Bone marrow (tissue), 2 donors: ENCODE data around the gene DHX57.
"Not testable (repeated sequence)": the region's sequence is repeated elsewhere in the genome, so short reads cannot be mapped to it uniquely, and the experiment has no call there.

Experiments used
- DNase-seq, 2 donors: peaks; one replicate each; lab custom pipeline; 2025; lab: John Stamatoyannopoulos, UW

Gene DHX57

DNA sequence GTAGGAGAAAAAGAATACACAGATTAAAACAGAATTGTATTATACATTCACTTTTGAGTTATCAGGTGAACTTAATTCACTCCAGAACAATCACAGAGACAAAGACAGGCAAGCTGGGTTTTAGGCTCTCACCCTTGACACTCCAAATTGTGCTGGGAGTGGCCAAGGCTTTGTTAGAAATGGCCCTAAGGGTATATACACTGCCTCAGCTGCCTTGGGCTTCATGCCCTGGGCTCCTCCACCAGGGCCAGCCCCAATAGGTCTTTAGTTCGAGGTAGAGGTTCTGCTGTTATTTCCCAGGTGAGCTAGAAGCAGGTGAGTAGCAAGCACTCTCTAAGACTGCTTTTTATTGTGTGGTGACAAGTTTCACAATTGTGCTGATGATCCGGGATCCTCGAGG lies 77.8 kb downstream of the DHX57 start:
- DNase-seq, result no peak

DNA sequence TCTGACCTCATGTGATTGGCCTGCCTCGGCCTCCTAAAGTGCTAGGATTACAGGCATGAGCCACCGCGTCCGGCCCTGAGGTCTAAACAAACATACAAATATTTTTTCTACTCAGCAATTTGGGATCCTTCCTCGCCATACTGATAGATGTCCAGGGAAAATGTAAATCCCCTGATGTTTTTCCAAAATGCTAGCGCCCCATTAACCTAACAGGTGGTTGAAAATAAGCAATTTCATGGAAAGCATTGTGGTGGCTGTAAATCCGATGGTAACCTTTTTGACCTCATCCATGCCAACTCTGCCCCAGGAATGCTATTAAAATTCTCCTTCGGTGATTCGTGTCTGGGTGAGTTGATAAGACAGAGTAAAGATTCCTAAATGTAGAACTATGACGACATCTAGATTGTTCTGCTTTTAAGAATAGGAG lies 78.5 kb downstream of the DHX57 start:
- DNase-seq, result no peak

DNA sequence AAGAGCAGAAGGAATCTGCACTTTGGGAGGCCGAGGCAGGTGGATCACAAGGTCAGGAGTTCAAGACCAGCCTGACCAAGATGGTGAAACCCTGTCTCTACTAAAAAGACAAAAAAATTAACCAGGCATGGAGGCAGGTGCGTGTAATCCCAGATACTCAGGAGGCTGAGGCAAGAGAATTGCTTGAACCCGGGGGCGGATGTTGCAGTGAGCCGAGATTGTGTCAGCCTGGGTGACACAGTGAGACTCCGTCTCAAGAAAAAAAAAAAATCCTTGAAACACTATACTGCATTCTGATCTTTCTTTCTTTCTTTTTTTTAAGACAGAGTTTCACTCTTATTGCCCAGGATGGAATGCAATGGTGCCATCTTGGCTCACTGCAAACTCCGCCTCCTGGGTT lies 80.7 kb downstream of the DHX57 start:
- not testable (repeated sequence) for DNase-seq

DNA sequence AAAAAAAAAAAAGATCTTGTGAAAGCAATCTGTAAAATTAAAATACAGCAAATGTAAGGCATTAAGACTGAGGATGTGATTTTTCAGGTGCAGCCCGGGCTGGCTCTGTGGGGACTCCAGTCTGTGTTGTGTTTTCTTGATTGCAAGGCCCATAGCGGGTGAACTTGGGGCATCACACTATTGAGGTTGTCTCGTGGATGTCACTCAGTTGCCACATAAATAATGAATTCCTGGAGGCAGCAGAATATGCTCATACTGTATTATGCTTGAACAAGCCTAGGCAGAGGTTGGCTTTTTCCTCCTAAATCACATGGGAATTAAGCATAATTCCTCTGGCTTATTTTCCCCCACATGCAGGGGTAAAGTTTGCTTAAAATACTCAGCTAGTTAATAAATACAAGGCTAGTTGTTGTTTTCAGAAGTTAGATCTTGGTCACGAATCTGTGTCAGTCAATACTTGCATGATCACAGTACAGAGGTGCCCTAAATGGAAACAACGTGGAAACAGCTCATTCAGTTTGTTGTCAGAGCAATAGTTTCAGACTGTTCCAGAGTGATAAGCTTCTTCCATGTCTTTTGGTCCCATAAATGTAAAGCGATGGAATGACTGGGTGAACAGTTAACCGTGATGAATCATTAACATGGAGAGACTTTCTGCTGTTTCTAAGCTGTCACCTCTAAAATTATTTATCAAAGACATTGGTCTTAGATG lies 81.3 kb downstream of the DHX57 start:
- DNase-seq, result no peak

DNA sequence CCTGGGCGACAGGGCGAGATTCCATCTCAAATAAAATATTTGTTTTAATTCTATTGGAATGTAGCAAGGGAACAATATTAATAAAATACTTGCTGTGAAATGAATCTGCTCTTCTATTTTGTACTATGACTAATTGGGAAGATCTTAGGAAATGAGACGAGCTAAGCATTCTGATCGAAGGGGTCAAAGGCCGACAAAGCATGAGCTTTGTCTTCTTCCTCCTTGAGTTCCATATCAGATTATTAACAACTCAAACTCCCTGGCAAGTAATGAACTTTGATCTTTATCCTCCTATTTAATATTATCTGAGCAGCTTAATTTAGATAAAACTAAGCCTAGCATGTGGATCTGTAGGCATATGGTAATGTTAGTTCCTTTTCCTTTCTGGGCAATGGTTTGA lies 82.2 kb downstream of the DHX57 start:
- no peak for DNase-seq

DNA sequence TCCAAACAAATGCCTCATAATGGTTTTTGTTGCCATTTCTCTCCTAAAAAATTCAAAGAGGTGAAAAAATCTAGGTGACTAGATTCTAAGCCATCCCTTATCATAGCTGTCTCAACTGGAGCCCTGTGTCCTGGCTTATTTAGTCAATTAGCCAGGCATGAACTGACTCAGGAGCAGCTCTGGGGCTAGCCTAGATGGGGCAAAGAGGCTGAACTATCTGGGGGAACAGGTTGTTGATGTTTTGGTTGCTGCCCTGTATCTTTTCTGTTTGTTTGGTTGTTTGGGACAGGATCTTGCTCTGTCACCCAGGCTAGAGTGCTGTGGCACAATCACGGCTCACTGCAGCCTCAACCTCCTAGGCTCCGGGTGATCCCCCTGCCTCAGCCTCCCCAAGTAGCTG lies 83.0 kb downstream of the DHX57 start:
- DNase-seq, result no peak

DNA sequence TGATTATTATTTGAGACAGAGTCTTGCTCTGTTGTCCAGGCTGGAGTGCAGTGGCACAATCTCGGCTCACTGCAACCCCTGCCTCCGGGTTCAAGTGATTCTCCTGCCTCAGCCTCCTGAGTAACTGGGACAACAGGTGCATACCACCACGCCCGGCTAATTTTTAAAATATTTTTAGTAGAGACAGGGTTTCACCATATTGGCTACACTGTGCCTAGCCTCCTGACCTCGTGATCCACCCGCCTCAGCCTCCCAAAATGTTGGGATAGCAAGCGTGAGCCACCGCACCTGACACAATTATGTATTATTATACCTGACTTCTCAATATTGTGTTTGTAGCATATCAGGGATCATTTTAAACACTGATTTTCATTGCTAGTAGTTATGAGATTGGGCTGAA lies 83.4 kb downstream of the DHX57 start:
- DNase-seq, result not testable (repeated sequence)

DNA sequence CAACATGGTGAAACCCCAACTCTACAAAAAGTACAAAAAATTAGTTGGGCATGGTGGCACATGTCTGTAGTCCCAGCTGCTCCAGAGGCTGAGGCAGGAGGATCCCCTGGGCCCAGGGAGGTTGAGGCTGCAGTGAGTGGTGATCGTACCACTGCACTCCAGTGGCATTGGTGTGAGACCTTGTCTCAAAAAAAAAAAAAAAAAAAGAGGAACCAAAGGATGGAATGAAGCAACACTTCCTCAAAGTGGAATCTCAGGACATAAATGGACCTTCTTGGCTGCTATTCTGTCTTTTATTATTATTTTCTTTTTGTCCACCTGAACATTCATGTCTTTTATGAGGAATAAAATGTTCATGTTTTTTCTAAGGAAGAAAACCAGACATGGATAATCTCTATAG lies 84.0 kb downstream of the DHX57 start:
- DNase-seq, result no peak

DNA sequence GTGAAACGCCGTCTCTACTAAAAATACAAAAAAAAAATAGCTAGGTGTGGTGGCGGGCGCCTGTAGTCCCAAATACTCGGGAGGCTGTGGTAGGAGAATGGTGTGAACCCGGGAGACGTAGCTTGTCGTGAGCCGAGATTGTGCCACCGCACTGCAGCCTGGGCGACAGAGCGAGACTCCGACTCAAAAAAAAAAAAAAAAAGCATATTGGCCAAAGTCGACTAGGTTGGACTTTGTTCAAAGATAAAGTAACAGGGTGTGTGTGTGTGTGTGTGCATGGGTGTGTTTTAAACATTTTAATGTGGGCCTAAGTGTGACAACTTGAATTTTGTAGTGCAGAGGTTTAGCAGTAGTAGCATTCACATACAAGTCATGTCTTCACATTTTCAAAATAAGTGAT lies 86.0 kb downstream of the DHX57 start:
- DNase-seq, result no peak

DNA sequence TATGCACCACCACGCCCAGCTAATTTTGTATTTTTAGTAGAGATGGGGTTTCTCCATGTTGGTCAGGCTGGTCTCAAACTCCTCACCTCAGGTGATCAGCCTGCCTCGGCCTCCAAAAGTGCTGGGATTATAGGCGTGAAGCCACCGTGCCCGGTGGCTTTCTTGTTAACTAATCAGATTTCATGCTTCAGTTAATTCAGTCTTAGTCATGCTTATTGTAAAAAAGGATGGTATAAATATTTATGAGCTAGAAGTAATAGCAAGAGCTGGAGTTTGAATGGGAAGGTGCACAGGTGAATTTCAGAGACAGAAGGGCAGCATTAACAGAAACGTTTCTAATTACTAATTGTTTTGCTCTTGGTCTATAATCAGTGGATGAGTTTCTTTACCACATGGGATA lies 87.4 kb downstream of the DHX57 start:
- no peak for DNase-seq

DNA sequence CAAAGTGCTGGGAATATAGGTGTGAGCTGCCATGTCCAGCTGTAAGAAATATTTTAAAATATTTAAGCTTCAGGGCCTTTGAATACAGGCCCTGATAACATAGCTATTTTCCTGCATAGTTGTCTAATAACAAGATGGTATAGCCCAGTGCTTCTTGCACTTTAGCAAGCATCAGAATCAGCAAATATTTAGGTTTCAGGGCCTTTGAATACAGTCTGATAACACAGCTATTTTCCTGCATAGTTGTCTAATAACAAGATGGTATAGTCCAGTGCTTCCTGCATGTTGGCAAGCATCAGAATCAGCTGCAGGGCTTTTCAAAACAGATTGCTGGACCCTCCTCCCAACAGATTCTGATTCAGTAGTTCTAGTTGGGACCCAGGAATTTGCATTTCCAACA lies 92.1 kb downstream of the DHX57 start:
- DNase-seq, result no peak

DNA sequence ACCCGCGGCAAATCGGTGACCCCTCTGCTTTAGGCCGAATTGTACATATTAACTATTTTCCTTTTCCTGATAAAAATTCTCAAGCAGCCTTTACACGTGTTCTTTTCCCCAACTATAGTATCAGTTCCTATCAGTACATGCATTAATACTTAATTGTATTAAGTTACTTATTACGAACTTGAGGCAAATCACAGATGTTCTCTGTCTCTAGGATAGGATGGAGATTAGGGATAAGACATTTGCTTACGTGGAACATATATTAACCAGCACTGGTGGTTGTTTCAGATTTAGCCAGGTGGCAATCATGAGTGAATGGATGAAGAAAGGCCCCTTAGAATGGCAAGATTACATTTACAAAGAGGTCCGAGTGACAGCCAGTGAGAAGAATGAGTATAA lies 97.0 kb downstream of the DHX57 start:
- no peak for DNase-seq

DNA sequence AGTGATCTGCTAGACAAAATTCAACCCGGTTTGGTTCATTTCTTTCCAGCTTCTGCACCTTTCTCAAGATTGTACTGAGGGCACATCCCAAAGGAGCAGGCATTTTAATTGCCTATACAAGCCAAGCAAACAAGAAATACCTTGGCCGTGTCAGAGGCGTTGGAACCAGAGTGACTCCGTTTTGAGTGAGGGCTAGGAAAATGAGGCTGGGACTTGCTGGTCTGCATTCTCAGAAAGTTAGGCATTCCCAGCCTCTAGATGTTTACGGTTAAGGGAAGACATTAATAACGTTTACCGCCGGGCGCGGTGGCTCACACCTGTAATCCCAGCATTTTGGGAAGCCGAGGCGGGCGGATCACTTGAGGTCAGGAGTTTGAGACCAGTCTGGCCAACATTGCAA lies 99.2 kb downstream of the DHX57 start:
- DNase-seq, result no peak

DNA sequence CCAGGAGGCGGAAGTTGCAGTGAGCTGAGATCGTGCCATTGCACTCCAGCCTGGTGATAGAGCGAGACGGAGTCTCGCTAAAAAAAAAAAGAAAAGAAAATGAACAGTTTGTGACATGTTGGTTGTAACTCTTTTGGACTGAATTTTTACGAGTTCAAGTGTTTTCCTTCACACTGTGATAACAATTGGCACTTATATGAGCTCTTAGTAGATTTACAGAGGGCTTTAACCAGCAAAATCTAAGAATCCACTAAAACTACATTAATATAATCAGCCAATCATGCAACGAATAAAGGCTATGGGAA lies 99.9 kb downstream of the DHX57 start:
- DNase-seq, result no peak

DNA sequence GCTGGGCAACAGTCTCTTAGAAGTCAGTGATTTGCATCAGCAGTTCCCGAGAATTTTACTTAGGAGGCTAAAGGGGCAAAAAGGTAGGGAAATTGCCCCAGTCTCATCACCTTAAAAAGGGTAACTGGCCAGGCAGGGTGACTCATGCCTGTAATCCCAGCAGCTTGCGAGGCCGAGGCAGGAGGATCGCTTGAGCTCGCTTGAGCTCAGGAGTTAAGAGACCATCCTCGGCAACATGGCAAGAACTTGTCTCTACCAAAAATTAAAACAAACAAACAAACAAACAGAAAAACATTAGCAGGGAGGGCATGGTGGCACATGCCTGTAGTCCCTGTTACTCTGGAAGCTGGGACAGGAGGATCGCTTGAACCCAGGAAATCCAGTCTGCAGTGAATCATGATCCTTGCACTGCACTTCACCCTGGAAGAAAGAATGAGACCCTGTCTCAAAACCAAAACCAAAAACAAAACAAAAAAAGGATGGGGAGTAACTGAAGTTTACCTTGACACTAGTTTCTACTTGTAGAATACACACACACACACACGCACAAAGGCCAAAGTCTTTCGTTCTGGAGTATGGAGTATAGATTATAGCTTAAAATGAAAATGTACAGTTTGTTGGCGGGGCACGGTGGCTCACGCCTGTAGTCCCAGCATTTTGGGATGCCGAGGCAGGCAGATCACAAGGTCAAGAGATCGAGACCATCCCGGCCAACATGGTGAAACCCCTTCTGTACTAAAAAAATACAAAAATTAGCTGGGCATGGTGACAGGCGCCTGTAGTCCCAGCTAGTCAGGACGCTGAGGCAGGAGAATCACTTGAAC lies 100.4 kb downstream of the DHX57 start:
- no peak for DNase-seq

DNA sequence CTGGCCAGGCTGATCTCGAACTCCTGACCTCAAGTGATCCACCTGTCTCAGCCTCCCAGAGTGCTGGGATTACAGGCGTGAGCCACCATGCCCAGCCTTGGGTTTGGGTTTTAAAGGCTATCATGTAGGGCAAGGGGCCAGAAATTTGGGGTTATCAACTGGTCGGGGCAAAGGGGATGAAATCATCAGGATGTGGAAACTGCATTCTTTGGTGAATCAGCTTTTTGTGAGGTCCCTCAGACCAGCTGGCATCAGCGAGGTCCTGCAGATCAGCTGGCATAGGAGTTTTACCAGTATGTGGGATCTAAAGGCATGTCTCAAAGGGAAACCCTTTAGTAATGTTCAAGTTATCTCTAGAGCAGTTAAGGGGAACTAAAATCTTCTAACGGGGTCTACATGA lies 104.1 kb downstream of the DHX57 start:
- no peak for DNase-seq

DNA sequence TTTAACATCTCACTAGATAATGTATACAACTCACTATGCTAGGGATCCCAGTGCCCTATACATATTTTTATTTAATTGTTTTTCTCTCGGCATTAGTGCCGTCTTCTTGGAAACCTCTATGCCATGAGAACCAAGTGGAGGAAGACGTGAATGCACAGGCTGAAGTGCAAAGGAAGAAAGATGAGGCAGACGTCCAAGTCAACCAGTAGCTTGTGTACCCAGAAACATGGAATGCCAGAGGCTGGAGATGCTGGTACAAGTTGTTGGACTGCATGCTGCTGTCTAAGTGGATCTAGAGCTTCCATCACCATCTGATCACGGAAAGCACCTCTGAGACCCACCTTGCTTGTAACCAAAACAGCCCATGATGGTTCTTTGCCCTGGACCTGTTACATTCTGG lies 110.2 kb downstream of the DHX57 start:
- no peak for DNase-seq

DNA sequence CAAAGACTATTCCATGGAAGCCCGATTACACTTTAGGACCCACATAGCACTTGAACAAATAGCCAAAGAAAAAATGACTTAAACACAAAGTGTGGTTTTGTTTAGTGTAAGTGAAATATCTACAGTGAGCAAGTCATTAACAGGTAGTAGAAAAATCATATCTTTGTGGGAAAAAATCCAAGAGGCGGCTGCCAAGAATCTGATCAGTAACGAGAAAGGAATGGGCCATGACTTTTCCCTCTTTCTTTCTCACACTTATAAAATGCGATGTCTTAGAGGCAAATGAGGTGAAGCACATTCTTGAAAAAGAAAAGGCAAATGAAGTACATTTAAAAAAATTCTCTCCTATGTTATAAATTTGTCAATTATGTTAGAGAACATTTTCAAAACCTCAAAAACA lies 110.6 kb downstream of the DHX57 start:
- no peak for DNase-seq

DNA sequence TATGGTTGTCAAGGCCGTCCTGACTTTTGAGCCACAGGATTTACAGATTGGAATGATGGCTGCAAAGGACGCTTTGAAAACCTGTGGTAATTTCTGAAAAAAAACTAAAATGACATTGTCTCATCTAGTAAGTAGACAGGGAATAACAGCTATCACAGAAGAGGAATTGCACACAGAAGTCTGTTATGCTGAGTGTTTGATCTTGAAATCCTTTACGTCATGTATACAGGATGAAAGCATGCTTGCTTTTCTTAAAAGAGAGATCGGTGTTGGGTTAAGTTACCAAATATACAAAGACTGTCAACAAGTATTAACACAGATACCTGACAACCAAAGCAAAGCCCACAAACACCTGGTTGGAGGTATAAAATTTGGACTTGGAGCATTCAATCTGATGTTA lies 112.0 kb downstream of the DHX57 start:
- no peak for DNase-seq

DNA sequence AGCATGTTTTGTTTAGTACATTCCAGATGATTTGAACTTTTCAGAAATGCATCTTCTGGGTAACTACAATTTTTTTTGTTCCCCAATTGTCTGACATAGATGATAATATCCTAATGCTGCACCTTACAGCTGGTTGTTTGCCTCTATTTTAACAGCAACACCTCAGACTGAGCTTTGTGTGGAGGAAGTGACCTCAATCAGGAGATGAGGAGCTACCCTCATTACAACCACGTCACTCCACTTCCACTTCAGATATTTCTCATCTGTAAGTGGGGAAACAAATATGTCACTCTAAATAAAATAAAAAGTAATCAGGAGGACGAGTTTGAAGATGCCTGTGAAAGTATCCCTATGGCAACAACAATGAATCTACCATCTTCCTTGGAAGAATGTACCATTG lies 112.5 kb downstream of the DHX57 start:
- no peak for DNase-seq

DNA sequence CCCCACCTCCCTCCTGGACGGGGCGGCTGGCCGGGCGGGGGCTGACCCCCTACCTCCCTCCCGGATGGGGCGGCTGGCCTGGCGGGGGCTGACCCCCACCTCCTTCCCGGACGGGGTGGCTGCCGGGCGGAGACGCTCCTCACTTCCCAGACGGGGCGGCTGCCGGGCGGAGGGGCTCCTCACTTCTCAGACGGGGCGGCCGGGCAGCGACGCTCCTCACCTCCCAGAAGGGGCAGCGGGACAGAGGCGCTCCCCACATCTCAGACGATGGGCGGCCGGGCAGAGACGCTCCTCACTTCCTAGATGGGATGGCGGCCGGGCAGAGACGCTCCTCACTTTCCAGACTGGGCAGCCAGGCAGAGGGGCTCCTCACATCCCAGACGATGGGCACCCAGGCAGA lies 119.8 kb downstream of the DHX57 start:
- not testable (repeated sequence) for DNase-seq

DNA sequence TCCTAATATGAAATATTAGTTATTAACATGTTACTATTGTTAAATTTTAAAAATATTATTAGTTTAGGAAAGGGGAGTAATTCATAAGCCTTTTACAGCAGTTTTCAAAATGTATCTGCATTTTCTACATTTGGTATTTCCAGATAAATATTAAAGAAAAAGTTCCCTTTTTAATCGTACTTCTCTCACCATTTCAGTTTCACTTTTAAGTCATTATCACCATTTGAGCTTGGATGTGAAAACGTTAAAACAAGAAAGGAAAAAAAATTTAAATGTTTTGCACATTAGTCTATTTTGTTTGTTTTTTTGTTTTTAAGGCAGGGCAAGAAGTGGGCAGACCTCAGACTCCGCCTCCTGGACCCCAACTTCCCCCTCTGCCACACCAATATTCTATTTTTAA lies 121.2 kb downstream of the DHX57 start:
- no peak for DNase-seq

DNA sequence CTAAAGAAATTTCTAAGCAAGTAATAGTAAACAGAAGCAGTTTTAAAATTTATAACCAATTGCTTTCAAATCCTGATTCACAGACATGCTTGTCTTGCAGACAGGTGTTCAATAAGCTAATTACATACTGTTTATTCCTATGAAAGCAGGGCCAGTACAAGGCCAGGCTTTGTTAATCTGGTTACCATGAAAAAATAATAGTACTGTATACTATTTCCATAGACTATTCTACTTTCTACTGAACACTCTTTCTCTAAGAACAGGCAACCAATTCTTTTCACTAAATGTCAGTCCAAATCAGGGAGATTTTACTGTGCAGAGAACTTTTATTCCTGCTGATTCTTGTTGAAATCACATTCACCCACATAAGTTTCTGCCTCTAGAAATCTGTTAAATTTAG lies 121.7 kb downstream of the DHX57 start:
- no peak for DNase-seq
